GM21723 (cell line): ENCODE results near the gene CCNYL1.

ENCODE experiments used
- ATAC-seq: cut with Tn5 transposase; IDR thresholded peaks from one replicate; pipeline ENCODE4 v1.9.1; 2021; ENCODE audit warnings: mild to moderate bottlenecking, moderate library complexity; ENCODE audit not compliant: unreplicated experiment

Gene CCNYL1

DNA sequence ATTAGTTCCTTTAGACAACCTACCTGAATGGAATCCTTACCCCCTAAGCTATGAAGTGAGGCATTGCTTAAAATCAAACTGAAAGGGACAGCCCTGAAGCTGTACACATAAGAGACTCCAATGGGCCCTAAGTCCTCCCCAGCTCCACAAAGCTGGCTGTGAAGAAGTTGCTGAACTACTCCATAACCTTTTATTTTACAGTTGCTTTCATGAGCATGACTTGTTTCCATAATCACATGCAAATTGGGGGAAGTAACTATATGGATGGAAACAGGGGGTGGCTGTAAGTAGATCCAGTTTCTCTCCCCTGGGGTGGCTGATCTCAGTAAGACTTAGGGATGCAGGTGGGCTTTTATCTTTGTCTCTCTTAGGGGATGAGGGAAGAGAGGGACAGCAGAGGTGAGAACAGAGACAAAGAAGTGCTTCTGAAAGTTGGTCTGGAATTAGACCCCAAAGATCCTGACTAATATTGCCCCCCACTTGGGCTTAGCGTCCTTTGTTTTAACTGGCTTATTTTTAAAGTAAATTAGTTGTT is 52.7 kb downstream of the CCNYL1 start:
- ATAC-seq, result no peak

DNA sequence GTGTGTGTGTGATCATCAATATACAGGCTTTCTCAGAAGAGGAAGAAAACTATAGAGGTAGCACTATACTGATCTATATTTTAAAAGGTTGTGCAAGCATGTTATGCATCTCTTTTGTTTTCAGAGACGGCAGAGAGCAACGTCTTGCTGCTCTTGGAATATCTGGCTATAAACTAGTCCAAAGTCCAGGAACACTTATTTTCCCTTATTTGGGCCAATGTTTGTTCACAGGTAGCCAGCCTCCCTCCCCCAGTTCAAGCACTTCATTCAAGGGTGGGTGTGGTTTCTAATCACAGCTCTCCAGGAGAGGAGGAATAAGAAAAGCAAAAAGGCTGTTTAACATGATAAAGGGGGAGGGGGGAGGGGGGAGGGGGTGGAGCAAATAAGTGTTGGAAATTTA is 54.1 kb downstream of the CCNYL1 start:
- ATAC-seq, result no peak

DNA sequence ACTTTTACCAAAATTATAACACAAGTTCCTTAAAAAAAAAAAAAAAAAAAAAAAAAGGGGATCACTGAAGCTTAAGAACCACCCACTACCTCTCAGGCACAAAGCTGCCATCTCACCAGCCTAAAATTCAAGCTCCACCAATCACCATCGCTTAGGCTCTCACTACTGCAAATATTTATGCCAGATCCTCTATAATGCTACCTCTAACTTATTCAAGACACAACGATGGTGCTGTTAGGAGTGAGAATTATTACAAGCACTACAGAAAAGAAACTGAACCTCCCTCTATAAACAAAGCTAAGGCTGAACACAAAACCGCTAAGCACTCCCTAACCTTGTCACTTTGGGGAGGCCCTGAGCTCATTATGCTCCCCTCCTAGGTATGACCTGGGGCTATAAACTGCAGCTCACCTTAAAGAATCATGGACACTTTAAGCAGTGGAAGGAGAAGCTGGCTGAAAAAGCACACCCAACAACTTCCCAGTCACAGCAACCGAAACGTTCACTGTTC is 54.7 kb downstream of the CCNYL1 start:
- no peak for ATAC-seq

DNA sequence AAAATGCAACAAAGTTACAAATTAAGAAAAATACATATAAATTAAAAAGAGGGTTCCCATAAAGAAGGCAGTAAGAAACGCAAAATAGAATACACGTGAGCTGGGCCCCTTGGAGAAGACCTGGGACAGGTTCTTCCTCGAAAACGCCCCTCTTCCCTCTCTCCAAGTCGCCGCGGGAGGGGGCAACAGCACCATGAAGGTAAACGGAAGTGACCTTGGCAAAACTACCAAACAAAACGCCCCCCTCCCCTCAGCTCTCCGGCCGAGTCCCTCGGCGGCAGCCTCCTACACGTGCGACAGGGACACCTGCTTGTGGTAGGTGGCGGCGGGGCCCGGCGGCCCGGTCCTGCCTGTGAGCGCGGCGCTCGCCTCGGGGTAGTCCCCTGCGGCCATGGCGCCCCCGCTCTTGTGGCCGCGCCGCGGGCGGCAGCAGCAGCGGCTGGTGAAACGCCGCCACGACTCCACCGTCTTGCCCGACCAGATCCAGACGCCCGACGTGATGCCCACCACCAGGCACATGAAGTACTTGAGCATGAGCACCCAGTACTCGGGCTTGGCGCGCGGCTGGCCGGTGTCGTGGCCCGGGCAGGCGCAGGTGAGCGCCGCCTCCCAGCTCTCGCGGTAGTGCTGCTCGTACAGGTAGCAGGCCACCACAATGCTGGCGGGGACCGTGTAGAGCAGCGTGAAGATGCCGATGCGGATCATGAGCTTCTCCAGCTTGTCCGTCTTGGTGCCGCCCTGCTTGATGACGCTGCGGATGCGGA is 55.4 kb downstream of the CCNYL1 start:
- ATAC-seq, result no peak

DNA sequence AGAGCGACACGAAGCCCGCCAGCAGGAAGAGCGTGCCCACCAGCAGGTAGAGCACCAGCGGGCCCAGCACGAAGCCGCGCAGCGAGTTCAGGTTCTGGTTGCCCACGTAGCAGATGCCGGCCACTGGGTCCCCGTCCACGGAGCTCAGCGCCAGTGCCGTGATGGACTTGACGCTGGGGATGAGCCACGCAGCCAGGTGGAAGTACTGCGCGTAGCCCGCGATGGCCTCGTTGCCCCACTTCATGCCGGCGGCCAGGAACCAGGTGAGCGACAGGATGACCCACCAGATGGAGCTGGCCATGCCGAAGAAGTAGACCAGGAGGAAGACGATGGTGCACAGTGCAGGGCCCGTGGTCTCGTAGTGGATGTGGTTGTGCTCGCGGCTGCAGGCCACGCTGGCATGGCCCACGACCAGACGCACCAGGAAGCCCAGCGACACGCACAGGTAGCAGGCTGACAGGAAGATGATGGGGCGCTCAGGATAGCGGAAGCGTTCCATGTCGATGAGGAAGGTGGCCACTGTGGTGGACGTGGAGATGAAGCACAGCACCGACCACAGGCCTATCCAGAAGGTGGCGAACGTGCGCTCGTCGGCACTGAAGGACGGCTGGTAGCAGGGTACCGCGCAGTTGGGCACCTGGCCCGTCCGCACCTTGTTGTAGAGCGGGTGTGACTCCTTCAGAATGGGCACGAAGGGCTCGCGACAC is 56.2 kb downstream of the CCNYL1 start:
- ATAC-seq, result no peak

DNA sequence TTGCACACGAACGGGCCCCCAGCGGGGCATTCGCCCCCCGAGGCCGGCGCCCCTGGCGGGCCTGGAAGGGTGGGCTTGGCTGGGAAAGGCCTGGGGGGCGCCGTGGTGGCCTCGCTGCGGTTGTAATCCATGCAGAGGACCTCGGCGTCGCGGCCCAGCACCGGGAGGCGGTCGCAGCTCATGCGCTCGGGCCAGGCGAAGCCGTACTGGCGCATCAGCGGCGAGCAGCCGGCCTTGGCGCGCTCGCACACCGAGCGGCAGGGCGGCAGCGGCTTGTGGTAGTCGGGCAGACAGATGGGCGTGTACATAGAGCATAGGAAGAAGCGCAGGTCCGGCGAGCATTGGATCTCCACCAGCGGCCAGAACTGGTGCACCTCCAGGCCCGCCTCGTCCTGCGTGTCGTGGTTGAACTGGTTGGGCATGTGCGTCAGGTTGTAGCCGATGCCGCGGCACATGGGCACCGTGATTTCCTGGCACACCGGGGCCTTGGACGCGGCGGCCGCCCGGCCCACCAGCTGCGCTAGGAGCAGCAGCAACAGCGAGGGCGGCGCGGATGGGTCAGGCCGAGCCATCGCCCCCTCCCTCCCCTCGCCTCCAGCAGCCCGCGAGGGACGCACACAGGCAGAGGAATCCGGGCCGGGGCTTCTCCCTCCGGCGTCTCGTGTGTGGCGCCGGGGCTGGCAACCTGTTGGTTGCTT is 56.9 kb downstream of the CCNYL1 start:
- ATAC-seq, result no peak

DNA sequence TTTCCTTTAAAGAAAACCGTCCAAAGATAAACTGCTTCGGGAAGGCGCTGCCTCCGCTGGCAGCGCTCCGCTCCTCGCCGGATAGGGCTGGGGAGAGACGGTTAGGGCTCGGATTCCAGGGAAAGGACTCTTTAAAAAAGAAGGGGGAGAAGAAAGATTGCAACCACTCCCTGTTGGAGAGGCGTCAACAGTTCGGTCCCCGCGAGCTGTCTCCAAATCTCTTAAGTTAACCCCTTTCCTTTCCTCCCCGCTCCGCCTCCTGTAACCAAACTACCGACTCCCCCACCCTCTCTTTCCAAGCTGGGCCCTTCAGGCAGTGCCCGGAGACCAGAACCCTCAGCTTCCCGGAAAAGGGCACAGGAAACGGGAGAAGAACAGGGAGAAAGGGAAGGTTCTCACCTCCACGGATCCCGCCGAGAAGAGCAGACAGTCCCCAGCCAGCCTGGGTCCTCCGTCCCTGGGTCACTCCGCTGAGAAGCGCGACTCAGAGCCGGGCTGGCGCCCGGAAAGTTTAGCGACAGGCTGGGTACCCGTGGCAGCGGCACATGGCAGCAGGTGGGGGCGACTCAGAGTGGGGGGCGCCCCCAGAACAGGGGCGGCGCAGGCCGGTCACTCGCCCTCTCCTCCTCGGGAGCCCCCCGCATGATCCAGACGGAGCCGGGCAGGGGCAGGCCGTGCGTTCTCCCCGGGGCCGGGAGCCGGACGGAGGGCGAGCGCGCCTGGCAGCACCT is 57.6 kb downstream of the CCNYL1 start:
- ATAC-seq, result peak; percentile 16

DNA sequence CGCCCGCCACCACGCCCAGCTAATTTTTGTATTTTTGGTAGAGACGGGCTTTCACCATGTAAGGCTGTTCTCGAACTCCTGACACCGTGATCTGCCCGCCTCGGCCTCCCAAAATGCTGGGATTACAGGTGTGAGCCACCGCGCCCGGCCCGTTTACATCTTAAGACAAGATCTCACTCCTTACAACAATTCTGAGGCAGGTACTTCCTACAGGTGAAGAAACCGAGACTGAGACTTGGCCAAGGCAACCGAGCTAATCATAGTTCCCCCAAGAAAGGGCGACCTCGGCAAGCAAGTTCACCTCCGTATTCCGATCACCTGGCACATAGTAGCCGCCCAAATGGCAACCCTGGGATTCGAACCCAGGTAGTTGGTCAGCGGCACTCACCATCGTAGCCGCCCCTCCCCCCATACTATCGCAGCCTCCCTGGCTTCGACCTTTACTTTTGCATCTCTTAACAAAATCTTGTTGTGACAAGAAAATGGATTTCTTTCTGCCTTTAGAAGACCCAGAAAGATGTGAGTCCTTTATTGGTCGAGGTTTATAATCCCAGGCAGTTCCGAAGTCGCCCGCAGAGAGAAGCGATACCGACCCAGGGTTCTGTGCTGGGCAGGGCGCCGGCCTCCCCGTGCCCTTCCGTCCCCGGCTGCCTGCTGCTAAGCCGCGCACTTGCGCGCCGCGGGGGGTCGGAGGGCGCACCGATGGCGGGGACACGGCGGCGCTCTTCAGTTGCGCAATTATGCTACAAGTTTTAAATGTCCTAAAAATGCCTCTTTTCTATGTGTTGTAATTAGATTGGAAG is 59.4 kb downstream of the CCNYL1 start:
- ATAC-seq, result no peak

DNA sequence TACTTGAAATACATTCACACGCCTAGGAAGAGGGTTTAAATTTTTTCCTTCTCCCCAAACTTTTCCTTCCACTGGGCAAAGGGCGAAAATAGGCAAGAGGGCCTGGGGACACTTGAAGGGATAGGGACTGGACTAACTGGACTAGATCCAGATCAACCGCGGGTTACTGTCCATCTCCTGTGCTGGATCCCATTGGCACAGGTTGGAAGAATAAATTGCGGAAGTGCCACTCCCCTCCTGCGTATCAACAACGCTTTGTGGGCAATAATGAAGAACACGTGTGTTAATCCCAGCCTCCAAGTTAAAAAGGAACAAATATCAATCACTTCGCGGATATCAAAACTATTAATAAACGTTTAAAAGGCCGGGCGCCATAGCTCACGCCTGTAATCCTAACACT is 60.0 kb downstream of the CCNYL1 start:
- no peak for ATAC-seq

DNA sequence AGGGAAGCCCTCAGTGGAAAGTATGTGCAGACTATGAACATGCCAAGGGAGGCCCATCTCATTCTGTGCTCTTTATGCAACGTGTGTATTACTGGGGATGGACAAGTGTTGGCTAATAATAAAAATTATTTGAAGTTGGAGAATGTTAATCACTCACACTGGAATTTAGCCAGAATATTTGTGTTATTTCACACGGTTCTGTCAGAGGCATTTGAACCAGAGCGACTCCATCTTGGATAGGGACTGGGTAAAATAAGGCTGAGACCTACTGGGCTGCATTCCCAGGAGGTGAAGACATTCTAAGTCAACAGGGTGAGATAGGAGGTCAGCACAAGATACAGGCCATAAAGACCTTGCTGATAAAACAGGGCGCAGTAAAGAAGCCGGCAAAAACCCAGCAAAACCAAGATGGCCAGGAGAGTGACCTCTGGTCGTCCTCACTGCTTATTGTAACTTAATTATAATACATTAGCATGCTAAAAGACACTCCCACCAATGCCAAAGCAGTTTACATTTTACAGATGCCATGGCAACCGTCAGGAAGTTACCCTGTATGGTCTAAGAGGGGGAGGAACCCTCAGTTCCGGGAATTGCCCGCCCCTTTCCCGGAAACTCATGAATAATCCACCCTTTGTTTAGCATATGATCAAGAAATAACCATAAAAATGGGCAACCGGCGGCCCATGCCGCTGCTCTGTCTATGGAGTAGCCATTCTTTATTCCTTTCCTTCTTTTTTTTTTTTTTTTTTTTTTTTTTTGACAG is 60.8 kb downstream of the CCNYL1 start:
- ATAC-seq, result no peak

DNA sequence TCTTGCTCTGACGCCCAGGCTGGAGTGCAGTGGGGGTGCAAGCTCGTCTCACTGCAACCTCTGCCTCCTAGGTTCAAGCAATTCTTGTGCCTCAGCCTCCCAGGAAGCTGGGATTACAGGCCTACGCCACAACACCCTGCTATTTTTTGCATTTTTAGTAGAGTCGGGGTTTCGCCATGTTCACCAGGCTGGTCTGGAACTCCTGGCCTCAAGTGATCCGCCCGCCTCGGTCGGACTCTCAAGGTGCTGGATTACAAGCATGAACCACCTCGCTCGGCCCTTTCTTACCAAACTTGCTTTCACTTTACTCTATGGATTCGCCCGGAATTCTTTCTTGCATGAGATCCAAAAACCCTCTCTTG is 61.4 kb downstream of the CCNYL1 start:
- ATAC-seq, result no peak

DNA sequence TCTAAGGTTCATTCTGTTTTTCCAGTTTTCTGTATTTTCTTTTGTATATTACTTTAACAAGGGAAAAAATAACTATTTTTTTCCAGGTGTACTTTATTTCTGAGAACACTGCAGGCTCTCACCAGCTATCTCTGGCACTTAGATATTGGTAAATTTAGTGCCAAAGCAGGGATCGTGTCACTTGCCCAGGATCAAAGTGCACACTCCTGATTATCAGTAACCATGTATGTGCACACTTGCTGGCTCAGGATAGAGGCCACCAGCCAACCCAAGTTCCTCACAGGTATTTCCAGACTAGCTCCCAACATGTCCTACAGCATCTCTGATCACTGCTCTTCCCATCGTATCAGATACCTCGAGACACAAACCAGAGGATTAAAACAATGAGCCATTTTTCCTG is 64.0 kb downstream of the CCNYL1 start:
- no peak for ATAC-seq

DNA sequence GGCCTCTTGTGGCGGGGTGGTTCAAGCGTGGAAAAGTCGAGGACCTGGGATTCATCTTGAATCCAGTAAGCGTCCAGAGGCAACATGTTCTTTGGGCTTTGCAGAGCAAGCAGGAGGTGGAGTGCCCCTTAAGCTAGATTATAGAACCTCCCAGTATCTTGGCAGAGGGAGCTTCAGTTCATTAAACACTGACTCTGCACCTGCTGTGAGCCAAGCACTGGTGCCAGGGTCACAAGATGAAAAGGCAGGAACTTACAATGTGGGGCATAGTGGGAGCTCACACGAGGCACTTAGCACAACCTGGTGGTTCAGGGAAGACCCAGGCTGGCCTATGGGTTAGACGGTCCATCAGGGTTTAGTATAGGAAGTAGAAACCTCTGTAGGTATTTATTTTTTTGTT is 65.7 kb downstream of the CCNYL1 start:
- no peak for ATAC-seq

DNA sequence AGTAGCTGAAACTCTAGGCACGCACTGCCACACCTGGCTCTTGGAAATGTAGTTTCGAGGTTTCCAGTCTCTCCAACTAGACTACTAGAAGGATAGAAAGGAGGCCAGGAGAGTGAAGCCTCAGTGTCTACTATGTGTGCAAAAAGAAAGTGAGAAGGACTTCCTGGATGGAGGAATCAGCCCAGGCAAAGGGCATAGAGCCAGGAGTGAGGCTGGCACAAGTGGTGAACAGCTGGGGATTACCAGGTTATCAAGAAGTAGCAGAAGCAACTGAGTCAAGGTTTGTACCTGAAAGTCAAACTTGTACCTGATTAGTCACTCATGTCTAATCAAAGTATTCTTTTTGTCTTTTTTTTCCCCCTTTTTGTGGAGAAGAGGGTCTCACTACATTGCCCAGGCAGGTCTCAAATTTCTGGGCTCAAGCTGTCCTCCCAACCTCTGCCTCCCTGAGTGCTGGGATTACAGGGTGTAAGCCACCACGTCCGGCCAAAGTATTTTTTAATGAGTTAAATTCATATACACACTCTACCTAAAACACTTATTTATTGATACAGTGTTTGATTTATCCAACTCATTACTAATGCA is 67.0 kb downstream of the CCNYL1 start:
- ATAC-seq, result no peak

DNA sequence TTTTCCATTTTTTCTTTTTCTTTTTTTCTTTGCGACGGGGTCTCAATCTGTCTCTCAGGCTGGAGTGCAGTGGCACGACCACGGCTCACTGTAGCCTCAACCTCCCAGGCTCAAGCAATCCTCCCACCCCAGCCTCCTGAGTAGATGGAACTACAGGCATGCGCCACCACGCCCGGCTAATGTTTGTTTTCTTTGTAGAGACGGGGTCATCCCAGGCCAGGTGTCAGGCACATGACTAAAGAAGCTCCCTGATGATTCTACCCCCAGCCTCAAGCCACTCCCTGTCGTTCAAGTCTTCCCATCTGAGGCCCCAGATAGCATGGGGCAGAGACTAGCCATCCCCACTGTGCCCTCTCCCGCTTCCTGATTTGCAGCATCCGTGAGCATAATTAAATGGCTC is 68.1 kb downstream of the CCNYL1 start:
- no peak for ATAC-seq

DNA sequence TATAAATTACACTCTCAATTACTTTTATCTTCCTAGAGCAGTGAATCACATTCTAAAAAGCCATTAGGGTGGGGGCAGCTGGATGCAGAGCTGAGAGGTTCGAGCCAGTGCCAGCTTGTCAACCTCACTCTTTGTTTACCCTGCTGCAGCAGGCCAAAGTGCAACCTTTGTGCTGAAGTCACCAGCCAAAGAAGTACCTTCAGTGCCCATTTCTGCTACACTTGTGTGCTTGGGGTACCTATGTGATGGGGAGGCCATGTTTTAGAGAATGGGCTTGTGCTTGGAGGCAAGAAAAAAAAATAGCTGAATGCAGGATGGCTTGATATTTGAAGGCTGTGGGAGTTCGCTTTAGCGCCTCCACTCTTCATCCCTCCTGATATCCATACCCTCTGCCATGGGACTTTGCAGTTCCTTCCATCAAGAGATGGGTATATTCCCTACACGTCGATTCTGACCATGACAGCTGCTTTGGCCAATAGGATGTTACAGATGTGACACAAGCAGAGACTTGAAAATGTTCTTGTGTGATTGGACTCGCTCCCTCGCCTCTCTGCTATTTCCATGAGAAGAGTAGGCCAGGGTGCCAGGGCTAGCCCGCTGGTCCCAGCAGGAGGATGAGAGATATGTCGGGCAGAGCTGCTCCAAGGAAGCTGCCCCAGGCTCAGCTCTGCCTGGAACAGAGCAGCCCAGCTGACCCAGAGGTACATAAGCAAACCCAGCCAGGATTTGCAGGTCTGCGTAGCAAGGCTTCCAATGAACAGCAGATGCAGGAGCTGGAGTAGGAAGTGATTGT is 71.0 kb downstream of the CCNYL1 start:
- no peak for ATAC-seq

DNA sequence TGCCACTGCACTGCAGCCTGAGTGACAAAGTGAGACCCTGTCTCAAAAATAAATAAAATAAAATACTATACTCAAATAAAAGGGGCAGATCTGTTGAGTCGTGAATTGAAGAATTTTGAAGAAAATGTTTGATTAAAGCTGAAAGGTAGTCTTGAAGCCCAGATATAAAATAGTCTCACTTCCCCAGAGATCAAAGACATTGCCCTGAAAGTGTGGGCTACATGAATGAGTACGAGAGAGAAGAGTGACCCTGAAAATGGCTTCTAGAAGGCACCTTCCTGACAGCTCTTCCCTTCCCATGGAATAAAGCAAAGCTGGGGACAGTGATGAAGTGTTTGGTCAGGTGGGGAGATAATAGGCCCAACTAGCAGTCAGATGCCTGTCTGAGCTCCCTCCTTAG is 72.1 kb downstream of the CCNYL1 start:
- ATAC-seq, result no peak

DNA sequence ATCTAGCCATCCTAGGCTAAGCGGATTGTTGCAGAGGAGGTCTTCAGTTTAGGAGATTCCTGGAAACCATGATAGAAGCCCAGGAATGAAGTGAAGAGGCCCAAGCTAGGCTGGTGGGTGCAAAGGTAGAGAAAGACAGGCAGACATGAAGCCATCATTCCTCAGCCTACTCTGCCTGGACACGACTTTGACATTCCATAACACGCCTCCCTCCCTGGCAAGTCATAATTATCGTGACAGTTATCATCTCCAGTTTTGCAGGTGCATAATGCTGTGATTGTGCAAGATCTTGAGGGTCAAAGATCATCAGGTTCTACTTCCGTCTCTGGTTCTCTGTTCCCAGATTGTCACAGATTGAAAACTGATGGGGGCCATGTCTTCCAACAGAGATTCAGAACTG is 73.5 kb downstream of the CCNYL1 start:
- no peak for ATAC-seq
